Activated T-helper 9 cell treated with anti-CD3 and anti-CD28 coated beads, Interleukin-2, amount 50 U/mL, for 16 hours (primary cell): ENCODE data around the gene DCAF17.
"Not testable (repeated sequence)": the region's sequence is repeated elsewhere in the genome, so short reads cannot be mapped to it uniquely, and the experiment has no call there.

ENCODE experiments used
- DNase-seq: peaks from one replicate; pipeline ENCODE4 v3.0.0-alpha.2; 2020; ENCODE audit warnings: low read depth

The DCAF17 gene

GRCh38 chr2:171459498-171459897, 25.5 kb downstream of the DCAF17 start:
- DNase-seq, result no peak

GRCh38 chr2:171460537-171460936, 26.5 kb downstream of the DCAF17 start:
- DNase-seq, result no peak

GRCh38 chr2:171469176-171469575, 35.1 kb downstream of the DCAF17 start:
- DNase-seq, result no peak

- DNase-seq, result no peak
Observed at GRCh38 chr2:171470129-171470528, 36.1 kb downstream of the DCAF17 start.

GRCh38 chr2:171475979-171476378, 42.0 kb downstream of the DCAF17 start:
- DNase-seq, result no peak

GRCh38 chr2:171478345-171478744, 44.3 kb downstream of the DCAF17 start:
- DNase-seq, result no peak

- DNase-seq, result no peak
Observed at GRCh38 chr2:171479154-171479814, 45.3 kb downstream of the DCAF17 start.

GRCh38 chr2:171480908-171481307, 46.9 kb downstream of the DCAF17 start:
- DNase-seq, result no peak

GRCh38 chr2:171482308-171482707, 48.3 kb downstream of the DCAF17 start:
- no peak for DNase-seq

- DNase-seq, result no peak
Observed at GRCh38 chr2:171482877-171483276, 48.9 kb downstream of the DCAF17 start.

GRCh38 chr2:171483793-171484192, 49.8 kb downstream of the DCAF17 start:
- no peak for DNase-seq

GRCh38 chr2:171485116-171485515, 51.1 kb downstream of the DCAF17 start:
- no peak for DNase-seq

GRCh38 chr2:171487201-171487600, 53.2 kb downstream of the DCAF17 start:
- no peak for DNase-seq

GRCh38 chr2:171487803-171488259, 53.8 kb downstream of the DCAF17 start:
- no peak for DNase-seq

GRCh38 chr2:171490577-171490976, 56.6 kb downstream of the DCAF17 start:
- no peak for DNase-seq

- no peak for DNase-seq
Observed at GRCh38 chr2:171491292-171491691, 57.3 kb downstream of the DCAF17 start.

GRCh38 chr2:171492664-171493063, 58.6 kb downstream of the DCAF17 start:
- no peak for DNase-seq

- not testable (repeated sequence) for DNase-seq
Observed at GRCh38 chr2:171497664-171498063, 63.6 kb downstream of the DCAF17 start.

- DNase-seq, result no peak
Observed at GRCh38 chr2:171505374-171505773, 71.3 kb downstream of the DCAF17 start.

- no peak for DNase-seq
Observed at GRCh38 chr2:171509945-171510731, 76.1 kb downstream of the DCAF17 start.

- DNase-seq, result no peak
Observed at GRCh38 chr2:171512014-171512413, 78.0 kb downstream of the DCAF17 start.

GRCh38 chr2:171512683-171513195, 78.7 kb downstream of the DCAF17 start:
- no peak for DNase-seq

- DNase-seq, result no peak
Observed at GRCh38 chr2:171513719-171514160, 79.7 kb downstream of the DCAF17 start.
